Kidney (tissue), 14 donors: ENCODE results near the gene DAW1. TPM values are rescaled to one million over a fixed set of nuclear protein-coding genes. Genes with fewer than 3 reads are reported as not detected.

Source experiments
- DNase-seq, 5 donors: peaks; one replicate each; pipeline ENCODE4 v3.0.0-alpha.2; 2013 to 2020
- FAIRE-seq: peaks from 2 replicates; lab custom pipeline; 2012; peaks lifted over from hg19 to GRCh38; lab: Jason Lieb, UNC
- H3K27ac ChIP-seq, 2 donors: one replicate each; pipeline ENCODE4 v1.7.0; 2013; ENCODE audit warnings: low read depth in 2 of 2, low read length in 2 of 2, inconsistent platforms in 1 of 2
- H3K27me3 ChIP-seq: one replicate; pipeline ENCODE4 v1.7.1; 2013; ENCODE audit warnings: low read length, inconsistent platforms; ENCODE audit not compliant: control insufficient read depth, insufficient read depth
- H3K36me3 ChIP-seq, 3 donors: one replicate each; pipeline versions ENCODE4 v1.7.0 to v1.7.1; 2013; ENCODE audit warnings: low read length in 3 of 3, control low read depth in 1 of 3, inconsistent platforms in 1 of 3; ENCODE audit not compliant: insufficient read depth in 3 of 3, control insufficient read depth in 2 of 3
- H3K4me1 ChIP-seq, 3 donors: one replicate each; pipeline versions ENCODE4 v1.7.0 to v1.7.1; 2013; ENCODE audit warnings: low read length in 3 of 3, inconsistent platforms in 1 of 3, low read depth in 1 of 3; ENCODE audit not compliant: control insufficient read depth in 2 of 3, insufficient read depth in 2 of 3
- H3K4me3 ChIP-seq, 3 donors: one replicate each; pipeline versions ENCODE4 v1.7.0 to v1.8.1; 2013; ENCODE audit warnings: low read length in 3 of 3, control low read depth in 1 of 3, inconsistent platforms in 1 of 3
- H3K9ac ChIP-seq, 3 donors: one replicate each; pipeline versions ENCODE4 v1.7.0 to v1.7.1; 2013; ENCODE audit warnings: low read length in 3 of 3, control low read depth in 1 of 3, inconsistent platforms in 1 of 3
- H3K9me3 ChIP-seq, 3 donors: one replicate each; pipeline versions ENCODE4 v1.7.0 to v1.7.1; 2013; ENCODE audit warnings: low read length in 3 of 3, control low read depth in 1 of 3, inconsistent platforms in 1 of 3; ENCODE audit not compliant: control insufficient read depth in 2 of 3, insufficient read depth in 1 of 3
- CTCF ChIP-seq: IDR thresholded peaks from 3 replicates; pipeline ENCODE4 v1.5.1; 2012; ENCODE audit warnings: mild to moderate bottlenecking, moderate library complexity, borderline replicate concordance; ENCODE audit not compliant: insufficient read depth; ENCODE audit errors: extremely low read depth
- intact Hi-C: fragments of 100-400 bp; cut with DNase I; formaldehyde crosslinking; loops from one replicate; pipeline ENCODE4 v1.11.1; 2022
- polyA plus RNA-seq: library from polyadenylated mRNA; stranded (reverse); fragments of 350-450 nt; fragmentation: Illumina TruSeq; extraction: RNeasy Lipid Tissue Mini Kit (QIAGEN cat#74804); gene quantifications from one replicate; pipeline ENCODE4 v1.2.3, GENCODE V29; 2014; ENCODE audit warnings: low read depth, low replicate concordance; ENCODE audit not compliant: insufficient read depth
- total RNA-seq: library from RNA; stranded (reverse); fragmentation: NEBNext Ultra II Directional; extraction: Animal tissue kit (Norgen Biotek cat#: 25700); gene quantifications from one replicate; pipeline ENCODE4 v1.2.1, GENCODE V29; 2021
- donor health status: control.
- donor health status: control.
- donor health status: control.
- donor health status: control.
- donor health status: control.
- donor health status: DM: yes; HTN: yes; CAD: no.
- donor health status: Normal renal cell carcinoma (clear cell type).

The DAW1 gene
- total and polyA plus RNA-seq, 2 donors from 2014 or later = 1.0 to 1.7 TPM

GRCh38 chr2:227890495-227891079 is 19.2 kb downstream of the DAW1 start:
- intact Hi-C loops = no loop called here
- DNase-seq (peak in 2 of 5 donors; percentile 39 to 64), FAIRE-seq (peak; percentile 98)
- Histone ChIP-seq H3K27me3 (no peaks in the 10 kb centered on the region), H3K9ac (no peak overlapping the region), H3K9me3 (no peaks in the 10 kb centered on the region), H3K4me3 (no peak overlapping the region), H3K27ac (no peak overlapping the region), H3K36me3 (no peaks in the 10 kb centered on the region), H3K4me1 (no peaks in the 10 kb centered on the region)
- TF ChIP-seq CTCF = peak; percentile 38

- no peak for TF ChIP-seq CTCF
- H3K27me3 ChIP-seq = no peaks in the 10 kb centered on the region
- intact Hi-C loops = no loop called here
- H3K4me1 ChIP-seq = no peaks in the 10 kb centered on the region
- DNase-seq = no peak
- no peak overlapping the region for H3K9ac ChIP-seq
- no peak for FAIRE-seq
- H3K36me3 ChIP-seq = no peaks in the 10 kb centered on the region
- H3K27ac ChIP-seq = no peak overlapping the region
- no peaks in the 10 kb centered on the region for H3K9me3 ChIP-seq
- H3K4me3 ChIP-seq = no peak overlapping the region
These were observed 20.2 kb downstream of the DAW1 start for GRCh38 chr2:227891673-227892072.

GRCh38 chr2:227903381-227903780 is 31.9 kb downstream of the DAW1 start:
- no peak for FAIRE-seq
- intact Hi-C loops = no loop called here
- H3K27ac ChIP-seq = no peak overlapping the region

More at GRCh38 chr2:227903381-227903780, 31.9 kb downstream of the DAW1 start:
- H3K27me3 ChIP-seq = no peaks in the 10 kb centered on the region
- no peak for TF ChIP-seq CTCF
- H3K4me3 ChIP-seq = no peak overlapping the region
- no peaks in the 10 kb centered on the region for H3K36me3 ChIP-seq
- no peak overlapping the region for H3K9ac ChIP-seq
- no peaks in the 10 kb centered on the region for H3K4me1 ChIP-seq
- no peaks in the 10 kb centered on the region for H3K9me3 ChIP-seq
- no peak for DNase-seq
